ENCODE measurements around the gene BMPR1A.

GRCh38 chr10:86941991-86942421, 185.6 kb downstream of the BMPR1A start:
- no peak for TF ChIP-seq CTCF (conservative IDR thresholded peaks at IDR 0.05; ENCODE audit: low read depth, low read length)
- TF ChIP-seq RFX5 (IDR thresholded peaks at IDR 0.05; ENCODE audit: low read depth, low read length) = no peak
- TF ChIP-seq CEBPB (IDR thresholded peaks at IDR 0.05; ENCODE audit: low read depth, low read length) = no peak
- TF ChIP-seq MAZ (IDR thresholded peaks at IDR 0.05; ENCODE audit: borderline replicate concordance, low read depth, low read length) = no peak
- TF ChIP-seq RAD21 (IDR thresholded peaks at IDR 0.05; ENCODE audit: low read length) = no peak
- TF ChIP-seq POLR2A (IDR thresholded peaks at IDR 0.05; ENCODE audit: low read depth, low read length) = no peak
